ENCODE results near the gene CHTF18. TPM values are rescaled to one million over a fixed set of nuclear protein-coding genes. Genes with fewer than 3 reads are reported as not detected.

Gene CHTF18
- total and polyA plus RNA-seq, 2 of the 4 experiments (the other 2 are of a cell fraction): 3.2 to 21.4 TPM

GRCh38 chr16:763369-764183, 24.8 kb upstream of the CHTF18 start (continued):
- TF ChIP-seq CTCF (conservative IDR thresholded peaks at IDR 0.05; ENCODE audit: low read depth, low read length): no peak
- TF ChIP-seq RAD21 (IDR thresholded peaks at IDR 0.05; ENCODE audit: low read length): no peak
- TF ChIP-seq USF2 (IDR thresholded peaks at IDR 0.05; ENCODE audit: low read depth, low read length): no peak
